ENCODE data around the gene CAMK2D.

DNA sequence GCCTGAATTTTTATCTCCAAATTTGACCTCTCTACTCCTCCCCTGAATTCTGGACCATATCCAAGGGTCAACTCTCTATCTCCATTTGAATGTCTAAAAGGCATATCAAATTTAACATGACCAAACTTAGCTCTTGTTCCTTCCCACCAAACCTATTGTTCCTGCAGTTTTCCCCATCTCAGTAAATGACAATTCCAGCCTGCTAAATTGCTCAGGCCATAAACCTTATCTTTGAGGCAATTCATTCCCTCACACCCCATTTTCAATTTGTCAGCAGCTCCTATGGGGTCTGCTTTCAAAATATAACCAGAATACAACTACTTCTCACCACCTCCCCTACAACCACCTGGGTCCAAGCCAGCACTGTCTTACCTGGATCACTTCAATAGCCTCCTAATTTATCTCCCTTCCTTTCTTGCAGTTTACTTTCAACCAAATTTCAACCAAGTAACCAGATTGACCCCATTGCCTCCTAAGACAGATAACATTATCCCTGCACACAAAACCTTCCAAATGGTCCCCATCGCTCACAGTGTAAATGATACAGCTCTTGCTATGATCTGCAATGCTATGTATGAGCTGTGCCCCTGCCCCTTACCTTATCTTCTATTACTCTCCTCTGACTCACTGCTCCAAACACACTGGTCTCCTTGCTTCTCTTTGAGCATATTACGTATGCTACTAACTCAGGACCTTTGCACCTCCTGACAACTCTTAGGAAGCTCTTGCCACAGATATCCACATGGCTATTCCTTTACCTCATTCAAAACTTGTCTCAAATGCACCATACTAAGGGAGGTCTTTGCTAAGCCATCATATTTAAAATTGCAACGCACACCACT is 66.0 kb downstream of the CAMK2D start:
- TF ChIP-seq, protein P1, sequence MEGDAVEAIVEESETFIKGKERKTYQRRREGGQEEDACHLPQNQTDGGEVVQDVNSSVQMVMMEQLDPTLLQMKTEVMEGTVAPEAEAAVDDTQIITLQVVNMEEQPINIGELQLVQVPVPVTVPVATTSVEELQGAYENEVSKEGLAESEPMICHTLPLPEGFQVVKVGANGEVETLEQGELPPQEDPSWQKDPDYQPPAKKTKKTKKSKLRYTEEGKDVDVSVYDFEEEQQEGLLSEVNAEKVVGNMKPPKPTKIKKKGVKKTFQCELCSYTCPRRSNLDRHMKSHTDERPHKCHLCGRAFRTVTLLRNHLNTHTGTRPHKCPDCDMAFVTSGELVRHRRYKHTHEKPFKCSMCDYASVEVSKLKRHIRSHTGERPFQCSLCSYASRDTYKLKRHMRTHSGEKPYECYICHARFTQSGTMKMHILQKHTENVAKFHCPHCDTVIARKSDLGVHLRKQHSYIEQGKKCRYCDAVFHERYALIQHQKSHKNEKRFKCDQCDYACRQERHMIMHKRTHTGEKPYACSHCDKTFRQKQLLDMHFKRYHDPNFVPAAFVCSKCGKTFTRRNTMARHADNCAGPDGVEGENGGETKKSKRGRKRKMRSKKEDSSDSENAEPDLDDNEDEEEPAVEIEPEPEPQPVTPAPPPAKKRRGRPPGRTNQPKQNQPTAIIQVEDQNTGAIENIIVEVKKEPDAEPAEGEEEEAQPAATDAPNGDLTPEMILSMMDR (conservative IDR thresholded peaks at IDR 0.05; ENCODE audit: low read depth, low read length) = no peak
- TF ChIP-seq EZH2phosphoT487 (IDR thresholded peaks at IDR 0.05; ENCODE audit: borderline replicate concordance, low read length) = no peak
